SK-N-MC (cell line): ENCODE data around the gene PTPRK.

Source experiments
- FOXP2 ChIP-seq: optimal IDR thresholded peaks from 2 replicates; pipeline ENCODE3; 2011; ENCODE audit warnings: mild to moderate bottlenecking, moderate library complexity; ENCODE audit not compliant: insufficient read depth; ENCODE audit errors: extremely low read length, control extremely low read depth
- POLR2AphosphoS5 ChIP-seq: IDR thresholded peaks from 2 replicates; pipeline ENCODE4 v1.6.1; 2012; ENCODE audit warnings: mild to moderate bottlenecking, low read depth, low read length, borderline replicate concordance

DNA sequence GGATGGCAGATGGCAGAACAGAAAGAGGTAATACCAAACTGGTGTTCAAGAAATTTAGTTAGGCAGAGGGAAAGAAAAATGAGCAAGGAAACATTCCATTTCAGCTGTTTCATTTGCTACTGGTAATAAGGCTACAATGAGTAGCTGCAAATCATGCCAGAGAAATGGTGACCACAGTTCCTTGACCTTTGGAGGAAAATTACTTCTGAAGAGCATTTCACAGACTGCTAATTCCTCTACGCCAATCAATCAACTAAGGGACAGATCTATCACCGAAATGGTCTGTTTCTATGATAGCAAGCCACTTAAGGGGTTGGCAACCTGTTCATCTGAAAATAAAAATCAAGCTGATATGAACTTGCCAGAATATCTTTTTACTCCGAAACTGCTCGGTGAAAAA lies 119.5 kb downstream of the PTPRK start:
- no peak for TF ChIP-seq POLR2AphosphoS5
- TF ChIP-seq FOXP2: no peak
